ENCODE data around the gene TBC1D21. TPM values are rescaled to one million over a fixed set of nuclear protein-coding genes. Genes with fewer than 3 reads are reported as not detected.

TBC1D21 gene
- total RNA-seq, 1 donor from 2014 or later: not detected

- DNase-seq (ENCODE audit: extremely low read depth, low read depth, low spot score): no peak
Observed at GRCh38 chr15:73906346-73907034, 33.1 kb downstream of the TBC1D21 start.

DNA sequence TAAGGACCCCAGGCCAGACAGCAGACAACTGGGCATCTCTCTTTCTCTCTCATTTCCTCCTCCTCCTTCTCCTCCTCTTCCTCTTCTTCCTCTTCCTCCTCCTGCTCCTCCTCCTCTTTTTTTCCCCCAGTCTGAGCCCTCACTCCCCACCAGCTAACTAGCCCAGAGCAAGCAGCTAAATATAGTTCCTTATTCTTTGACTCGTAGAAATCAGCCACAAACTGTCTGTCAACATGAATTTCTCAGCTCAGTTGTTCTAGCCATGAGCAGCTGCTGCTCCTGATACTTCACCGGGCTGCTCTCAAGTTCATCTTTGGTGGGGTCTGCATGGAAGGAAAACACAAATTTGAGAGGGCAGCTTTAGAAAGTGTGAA, 33.7 kb downstream of the TBC1D21 start:
- DNase-seq (ENCODE audit: extremely low read depth, low read depth, low spot score): no peak

GRCh38 chr15:73908030-73908821, 34.9 kb downstream of the TBC1D21 start:
- DNase-seq (ENCODE audit: extremely low read depth, low read depth, low spot score): no peak

- no peak for DNase-seq (ENCODE audit: extremely low read depth, low read depth, low spot score)
Observed at GRCh38 chr15:73908822-73909122, 35.4 kb downstream of the TBC1D21 start.

- no peak for DNase-seq (ENCODE audit: extremely low read depth, low read depth, low spot score)
Observed at GRCh38 chr15:73909651-73910050, 36.3 kb downstream of the TBC1D21 start.

DNA sequence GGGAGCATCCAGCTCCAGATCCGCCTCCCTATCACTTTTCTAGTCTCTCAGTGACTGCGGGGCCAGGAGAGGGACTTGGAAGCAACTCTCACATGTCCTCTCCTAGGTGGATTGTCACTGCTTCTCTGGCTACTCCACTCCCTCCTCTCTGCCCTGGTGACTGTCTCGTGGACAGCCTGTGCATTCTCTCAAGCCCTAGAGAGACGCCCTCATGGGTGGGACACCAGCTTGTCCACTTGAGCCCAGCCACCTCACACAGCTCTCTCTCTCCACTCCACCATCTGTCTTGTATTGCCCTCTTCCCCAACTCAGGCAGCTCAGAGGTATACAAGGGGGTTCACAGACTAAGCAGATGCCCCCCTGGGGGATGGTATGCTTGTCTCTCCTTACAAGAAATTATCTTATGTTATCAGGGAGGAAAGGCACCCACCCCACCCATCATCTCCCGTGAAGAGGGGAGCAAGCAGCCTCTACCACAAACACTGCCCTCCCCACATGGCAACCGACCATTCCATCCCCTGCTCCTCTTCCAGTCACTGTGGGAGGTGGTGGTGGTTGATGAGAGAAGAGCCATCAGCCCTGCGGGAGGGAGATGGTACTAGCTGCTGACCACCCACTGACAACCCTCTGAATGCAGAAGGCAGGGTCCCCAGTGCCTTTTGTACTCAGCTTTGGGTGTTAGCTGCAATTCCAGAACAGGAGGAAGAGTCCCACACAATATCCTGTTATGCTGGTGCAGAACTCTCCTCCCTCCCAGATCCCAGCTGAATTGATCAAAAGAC, 37.3 kb downstream of the TBC1D21 start:
- no peak for DNase-seq (ENCODE audit: extremely low read depth, low read depth, low spot score)

DNA sequence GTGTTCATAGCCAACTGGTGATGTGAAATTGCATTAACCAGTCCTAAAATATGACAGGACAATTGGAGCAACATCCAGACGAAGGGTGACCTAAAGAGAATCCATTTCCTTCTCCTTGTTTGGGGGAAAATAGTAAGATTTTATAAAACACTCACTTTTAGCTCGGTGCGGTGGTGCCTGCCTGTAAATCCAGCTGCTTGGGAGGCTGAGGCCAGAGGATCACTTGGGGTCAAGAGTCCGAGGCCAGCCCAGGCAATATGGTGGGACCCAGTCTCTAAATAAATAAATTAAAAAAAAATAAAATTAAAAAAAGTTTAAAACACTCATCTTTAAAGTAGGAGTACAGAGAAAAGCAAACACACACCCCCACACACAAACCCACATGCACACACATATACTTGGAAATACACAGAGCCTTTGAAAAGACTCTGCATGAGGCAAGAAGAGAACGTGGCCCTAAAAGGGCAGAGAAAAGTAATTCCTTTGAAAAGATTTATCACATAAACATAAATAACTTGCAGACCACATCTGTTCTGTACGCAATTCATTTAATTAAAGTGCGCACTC, 38.7 kb downstream of the TBC1D21 start:
- DNase-seq (ENCODE audit: extremely low read depth, low read depth, low spot score): no peak

GRCh38 chr15:73914145-73914544, 40.8 kb downstream of the TBC1D21 start:
- DNase-seq (ENCODE audit: extremely low read depth, low read depth, low spot score): no peak

DNA sequence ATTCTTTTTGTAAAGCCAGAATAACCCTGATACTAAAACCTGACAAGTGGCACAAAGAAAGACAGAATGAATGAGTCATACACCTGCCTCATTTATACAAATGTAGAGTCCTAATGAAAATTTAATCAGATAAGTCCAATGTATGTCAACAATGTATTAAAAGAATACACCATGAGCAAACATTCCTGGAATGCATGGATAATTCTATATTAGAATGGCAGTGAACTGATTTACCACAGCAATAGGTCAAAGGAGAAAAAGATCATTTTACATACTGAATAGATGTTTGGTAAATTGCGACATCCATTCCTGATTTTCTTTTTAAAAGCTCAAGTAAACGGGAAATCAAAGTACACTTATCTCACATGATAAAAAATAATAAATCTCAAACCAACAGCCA, 41.7 kb downstream of the TBC1D21 start:
- DNase-seq (ENCODE audit: extremely low read depth, low read depth, low spot score): no peak

GRCh38 chr15:73918784-73919183, 45.4 kb downstream of the TBC1D21 start:
- DNase-seq (ENCODE audit: extremely low read depth, low read depth, low spot score): no peak

DNA sequence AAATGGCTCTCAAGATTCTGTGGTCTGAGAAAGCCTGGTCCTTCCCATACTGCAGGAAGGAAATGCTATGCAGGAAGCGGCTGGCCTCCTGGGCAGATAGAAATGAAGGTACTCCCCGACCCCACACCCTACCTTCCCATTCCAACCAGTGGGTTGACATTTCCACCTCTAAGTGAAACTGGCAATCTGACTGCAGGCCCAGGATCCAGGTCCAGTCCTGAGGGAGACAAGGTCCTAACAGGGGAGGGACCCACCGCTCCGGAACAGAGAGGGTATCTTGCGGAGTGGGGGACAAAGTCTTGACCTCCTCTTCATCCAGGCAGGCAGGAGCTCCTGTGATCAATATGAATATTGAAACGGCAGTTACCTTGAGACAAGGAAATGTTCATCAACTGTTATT, 46.3 kb downstream of the TBC1D21 start:
- no peak for DNase-seq (ENCODE audit: extremely low read depth, low read depth, low spot score)

- DNase-seq (ENCODE audit: extremely low read depth, low read depth, low spot score): no peak
Observed at GRCh38 chr15:73921254-73921925, 48.0 kb downstream of the TBC1D21 start.

DNA sequence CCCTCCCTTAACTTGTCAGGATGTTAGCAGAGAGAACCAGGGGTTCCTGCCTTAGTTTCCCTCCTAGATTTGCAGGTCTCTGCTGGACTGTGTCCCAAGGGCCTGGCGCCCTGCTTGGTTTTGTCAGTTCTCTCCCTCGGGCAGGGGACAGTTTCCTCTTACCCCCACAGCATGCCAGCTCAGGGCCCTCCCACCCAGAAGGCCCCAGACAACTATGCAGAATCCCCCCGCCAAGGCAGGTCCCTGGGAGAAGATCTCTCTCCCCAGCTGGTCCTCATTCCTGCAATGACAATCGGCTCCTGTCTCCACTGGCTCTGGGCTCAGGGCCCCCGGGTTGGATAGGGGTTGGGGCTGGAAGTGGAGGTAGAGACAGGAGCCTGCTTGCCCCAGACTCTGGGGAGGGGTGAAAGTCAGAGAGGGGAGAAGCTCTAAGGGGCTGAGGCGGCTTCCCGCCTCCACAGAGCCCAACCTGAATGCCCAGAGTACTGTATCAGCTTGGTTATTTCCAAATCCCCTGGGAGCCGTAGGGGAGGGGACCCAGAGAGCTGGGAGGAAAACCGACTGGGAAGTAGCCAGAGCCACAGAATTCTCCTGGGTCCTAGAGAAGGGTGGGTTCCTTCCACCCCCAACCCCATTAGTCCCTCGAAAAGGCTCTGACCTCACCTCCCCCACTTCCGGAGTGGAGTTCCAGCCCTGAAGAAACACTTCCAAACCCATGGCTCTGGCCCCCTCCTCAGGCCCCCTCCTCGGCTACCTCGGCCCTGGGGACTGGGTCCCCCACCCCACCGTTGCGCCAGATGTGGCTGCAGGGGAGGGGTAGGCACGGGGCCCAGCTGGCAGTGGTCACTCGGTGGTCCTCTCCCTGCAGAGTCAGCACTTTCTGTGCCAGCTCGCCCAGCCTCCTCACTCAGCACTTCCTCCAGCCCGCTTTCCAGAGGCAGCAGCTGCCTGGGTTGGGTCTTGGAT, 49.1 kb downstream of the TBC1D21 start:
- DNase-seq (ENCODE audit: extremely low read depth, low read depth, low spot score): no peak

DNA sequence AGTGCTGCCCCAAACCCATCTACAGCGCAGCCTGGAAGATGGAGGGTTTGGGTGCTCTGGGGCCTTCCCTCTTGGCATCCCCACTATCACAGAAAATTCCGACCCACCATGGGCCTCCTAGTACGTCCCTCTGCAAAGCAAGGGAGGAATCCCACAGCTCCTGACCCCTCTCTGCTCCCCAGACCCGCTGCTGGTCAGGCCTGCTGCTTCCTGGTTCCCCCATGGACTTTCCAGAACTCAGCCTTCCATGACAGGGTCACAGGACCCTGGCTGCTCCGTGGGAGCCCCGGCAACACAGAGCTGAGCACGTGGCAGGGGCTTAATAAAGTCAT, 49.8 kb downstream of the TBC1D21 start:
- DNase-seq (ENCODE audit: extremely low read depth, low read depth, low spot score): no peak

DNA sequence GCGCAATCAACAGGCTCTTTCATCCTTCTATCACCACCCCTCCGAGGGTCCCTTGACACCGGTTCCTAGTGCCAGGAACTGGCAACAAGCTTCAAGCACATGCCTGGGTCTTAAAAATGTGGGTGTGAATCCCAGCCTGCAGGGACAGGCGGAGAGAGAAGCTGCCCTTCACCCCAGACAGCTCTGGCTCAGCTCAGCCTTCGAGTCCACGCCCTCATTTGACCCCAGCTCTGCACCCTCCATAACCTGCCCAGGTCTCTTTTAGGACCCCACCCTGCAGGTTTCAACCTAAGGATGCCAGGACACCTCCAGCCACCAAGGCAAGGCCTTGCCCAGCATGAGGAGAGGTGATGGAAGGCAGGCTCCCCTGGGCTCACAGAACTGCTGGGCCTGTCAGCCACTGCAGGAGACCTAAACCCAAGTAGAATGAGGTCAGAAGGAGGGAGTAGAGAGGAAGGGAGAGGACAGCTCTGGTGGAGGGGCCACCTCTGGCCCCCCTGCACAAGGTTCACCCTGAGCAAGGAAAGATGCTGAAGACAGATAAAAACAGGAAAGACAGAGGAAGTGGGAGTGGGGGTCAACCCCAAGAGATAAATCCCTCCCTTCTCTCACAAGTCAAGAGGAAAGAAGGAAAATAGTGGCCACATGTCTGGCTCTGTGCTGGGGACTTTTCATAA, 50.3 kb downstream of the TBC1D21 start:
- DNase-seq (ENCODE audit: extremely low read depth, low read depth, low spot score): no peak

DNA sequence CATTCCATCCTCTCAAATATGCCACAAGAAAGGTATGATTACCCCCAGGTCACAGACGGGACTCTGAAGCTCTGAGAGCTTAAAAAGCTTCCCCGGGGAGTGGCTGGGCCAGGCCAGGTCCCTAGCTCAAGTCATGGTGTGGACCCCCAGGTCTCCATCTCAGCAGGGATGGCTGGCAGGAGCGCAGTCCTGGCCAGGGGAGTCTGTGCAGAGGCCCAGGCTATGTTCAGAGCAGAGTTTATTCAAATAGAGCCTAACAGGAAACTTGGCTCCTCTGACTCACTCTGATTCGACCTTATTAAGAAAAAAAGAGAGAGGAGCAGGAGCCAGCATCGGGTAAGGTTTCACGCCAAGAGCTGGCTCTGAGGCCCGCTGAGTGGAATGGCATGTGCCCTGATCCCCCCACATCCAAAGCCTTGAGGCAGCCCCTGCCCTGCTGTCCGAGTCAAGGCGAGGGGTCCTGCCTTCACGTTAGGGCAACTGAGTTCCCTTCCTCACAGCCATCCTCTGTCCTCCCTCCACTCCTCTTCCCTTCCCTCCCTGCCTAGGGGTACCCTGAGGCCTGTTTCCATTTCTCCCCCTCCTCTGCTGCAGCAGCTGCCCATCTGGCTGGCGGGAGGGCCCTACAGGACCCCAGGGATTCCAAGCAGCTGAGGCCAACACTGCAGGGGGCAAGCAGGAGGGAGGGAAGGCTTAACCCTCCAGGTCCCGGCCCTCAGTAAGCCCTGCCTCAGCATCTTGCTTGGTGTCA, 51.0 kb downstream of the TBC1D21 start:
- DNase-seq (ENCODE audit: extremely low read depth, low read depth, low spot score): peak; percentile 45

DNA sequence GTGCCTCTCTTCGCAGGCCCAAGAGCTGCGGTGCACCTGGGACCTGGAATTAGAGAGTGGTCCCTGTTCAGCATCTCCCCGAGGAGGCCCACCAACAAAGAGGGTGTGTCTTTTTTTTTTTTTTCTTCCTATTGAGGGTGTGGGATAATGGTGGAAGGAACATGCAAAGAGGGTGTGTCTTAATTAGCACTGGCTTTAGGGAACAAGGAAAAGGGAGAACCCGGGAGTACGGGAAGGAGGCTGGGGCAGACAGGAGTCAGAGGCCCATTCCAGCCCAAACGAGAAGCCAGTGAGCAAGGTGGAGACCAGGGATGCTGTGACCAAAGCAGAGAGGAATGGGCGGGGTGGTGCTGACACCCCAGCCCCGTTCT, 52.5 kb downstream of the TBC1D21 start:
- DNase-seq (ENCODE audit: extremely low read depth, low read depth, low spot score): no peak

GRCh38 chr15:73926219-73927002, 53.0 kb downstream of the TBC1D21 start, which contains the start of gene LOXL1:
TSS of gene LOXL1 (plus strand) at chr15:73926462. CDS start at chr15:73926784, 322 bp downstream.
- DNase-seq (ENCODE audit: extremely low read depth, low read depth, low spot score): no peak

Data from glomerular endothelial cell (primary cell).